NCI-H2227 treated with DMSO at 0.1 percent for 48 hours (cell line): ENCODE data around the gene PSMC6.
A peak's percentile ranks its signal among the peaks of the same experiment; 100 is the strongest.

Experiments
- DNase-seq: peaks from one replicate; lab custom pipeline; 2025; lab: John Stamatoyannopoulos, UW

The PSMC6 gene

GRCh38 chr14:52706724-52707706 lies at the start of gene PSMC6:
PSMC6 (plus strand) TSS chr14:52707200; CDS start chr14:52707220, 20 bp downstream.
- peak; percentile 95 for DNase-seq

GRCh38 chr14:52660325-52660724 lies 46.7 kb upstream of the PSMC6 start:
- DNase-seq, result no peak

- no peak for DNase-seq
These were observed 46.2 kb upstream of the PSMC6 start for GRCh38 chr14:52660832-52661231.

GRCh38 chr14:52661314-52661713 lies 45.7 kb upstream of the PSMC6 start:
- DNase-seq, result no peak

DNA sequence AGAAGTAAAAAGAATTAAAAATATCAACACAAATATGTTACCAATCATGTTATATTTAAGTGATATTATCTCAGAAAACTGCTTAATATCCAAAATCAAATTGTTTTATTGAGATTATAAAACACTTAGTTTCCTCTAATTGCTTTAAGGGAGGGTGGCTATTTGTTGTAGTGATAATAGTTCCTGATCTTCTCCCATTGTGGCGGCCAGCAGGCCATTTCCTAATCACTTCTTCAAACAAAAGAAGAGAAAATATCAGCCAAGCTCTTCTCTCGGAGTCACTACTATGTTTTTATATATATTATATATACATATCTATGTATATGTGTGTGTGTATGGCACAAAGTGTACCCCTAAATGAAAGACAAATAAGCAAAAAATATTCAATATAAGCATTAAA lies 43.1 kb upstream of the PSMC6 start:
- no peak for DNase-seq

DNA sequence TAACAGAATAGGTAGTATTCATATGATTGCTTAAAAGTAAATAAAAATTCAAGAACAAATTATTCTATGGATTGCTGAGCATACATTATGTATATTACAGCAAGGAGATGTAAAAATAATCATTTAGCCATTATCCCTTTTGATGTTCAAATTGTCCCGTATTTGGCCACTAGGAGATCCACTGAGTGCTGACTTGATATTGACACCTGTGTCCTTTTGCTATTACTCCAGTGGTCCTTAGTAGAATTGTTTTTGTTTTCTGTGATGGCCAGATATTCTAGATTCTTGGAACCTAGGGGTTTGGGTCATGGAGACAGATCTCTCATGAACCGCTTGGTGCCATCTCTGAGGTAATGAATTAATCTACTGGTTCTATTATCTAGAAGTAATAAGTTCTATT lies 28.4 kb upstream of the PSMC6 start:
- DNase-seq, result no peak

DNA sequence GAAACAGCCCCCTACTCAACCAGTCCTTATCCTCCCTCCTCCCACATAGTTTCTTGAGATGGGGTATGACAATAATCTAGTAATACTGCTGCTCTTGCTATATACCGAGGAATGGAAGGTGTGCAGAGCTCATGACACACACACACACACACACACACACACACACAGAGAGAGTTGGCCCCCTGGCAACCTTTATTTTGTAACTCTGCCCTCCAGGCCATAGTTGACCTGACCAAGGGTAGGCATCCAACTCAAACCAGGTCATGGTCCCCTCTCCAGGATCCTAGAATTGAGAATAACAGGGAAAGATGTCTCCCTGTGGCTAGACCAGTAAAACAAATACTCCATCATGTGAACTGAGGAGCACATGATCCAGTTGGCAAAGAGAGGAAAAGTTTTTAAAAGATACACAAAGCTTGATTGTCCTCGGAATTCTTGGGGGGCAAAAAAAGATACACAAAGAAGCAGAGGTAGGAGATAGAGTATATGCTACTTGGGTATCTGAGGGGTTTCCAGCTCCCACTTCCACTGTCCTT lies 22.9 kb upstream of the PSMC6 start:
- no peak for DNase-seq

DNA sequence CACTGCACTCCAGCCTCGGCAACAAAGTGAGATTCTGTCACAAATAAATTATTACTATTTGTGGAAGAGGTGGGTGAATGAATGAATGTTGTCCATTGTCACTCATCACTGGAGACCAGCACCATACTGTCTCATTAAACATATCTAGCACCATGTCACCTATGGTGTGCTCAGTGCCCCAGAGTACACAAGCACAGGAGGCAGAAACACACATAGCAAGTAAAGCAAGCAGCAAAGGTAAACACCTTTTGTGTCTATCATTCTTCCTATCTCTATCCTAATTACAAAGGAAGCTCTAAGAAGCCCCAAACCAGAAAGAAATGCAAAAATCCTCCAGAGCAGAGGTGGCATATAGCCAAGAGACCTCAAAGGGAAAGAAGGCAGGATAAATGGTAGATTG lies 20.8 kb upstream of the PSMC6 start:
- no peak for DNase-seq

DNA sequence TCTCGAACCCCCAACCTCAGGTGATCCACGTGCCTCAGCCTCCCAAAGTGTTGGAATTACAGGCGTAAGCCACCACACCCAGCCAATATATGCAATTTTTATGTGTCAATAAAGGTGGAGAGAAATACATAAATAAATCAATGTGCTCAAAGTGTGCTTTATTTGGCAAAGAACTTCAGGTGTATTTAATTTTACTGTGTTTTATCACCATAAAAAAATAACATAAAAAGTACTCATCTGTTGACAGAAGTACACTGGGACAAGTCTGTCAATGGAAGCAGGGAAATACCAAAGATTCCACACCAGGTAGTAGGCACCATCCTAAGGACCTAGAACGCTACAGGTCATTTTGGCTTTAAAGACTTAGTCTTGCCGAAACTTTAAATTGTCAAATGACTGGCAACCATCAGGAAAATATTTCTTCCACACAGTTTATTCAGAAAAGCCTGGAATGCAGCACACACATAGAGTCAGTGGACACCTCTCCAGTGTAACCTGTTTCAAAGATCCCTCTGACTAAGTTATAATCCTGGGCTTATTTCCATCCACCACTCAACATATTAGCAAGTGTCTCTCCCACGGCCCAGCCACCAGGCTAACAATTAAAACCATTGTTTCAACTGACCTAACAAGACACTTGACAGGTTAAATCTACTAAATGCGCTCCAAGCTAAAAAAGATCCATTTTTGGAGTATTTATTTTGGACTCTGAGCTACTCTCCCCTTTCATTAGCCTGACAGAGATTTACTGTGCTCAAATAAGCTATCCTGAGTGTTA lies 15.8 kb upstream of the PSMC6 start:
- no peak for DNase-seq

DNA sequence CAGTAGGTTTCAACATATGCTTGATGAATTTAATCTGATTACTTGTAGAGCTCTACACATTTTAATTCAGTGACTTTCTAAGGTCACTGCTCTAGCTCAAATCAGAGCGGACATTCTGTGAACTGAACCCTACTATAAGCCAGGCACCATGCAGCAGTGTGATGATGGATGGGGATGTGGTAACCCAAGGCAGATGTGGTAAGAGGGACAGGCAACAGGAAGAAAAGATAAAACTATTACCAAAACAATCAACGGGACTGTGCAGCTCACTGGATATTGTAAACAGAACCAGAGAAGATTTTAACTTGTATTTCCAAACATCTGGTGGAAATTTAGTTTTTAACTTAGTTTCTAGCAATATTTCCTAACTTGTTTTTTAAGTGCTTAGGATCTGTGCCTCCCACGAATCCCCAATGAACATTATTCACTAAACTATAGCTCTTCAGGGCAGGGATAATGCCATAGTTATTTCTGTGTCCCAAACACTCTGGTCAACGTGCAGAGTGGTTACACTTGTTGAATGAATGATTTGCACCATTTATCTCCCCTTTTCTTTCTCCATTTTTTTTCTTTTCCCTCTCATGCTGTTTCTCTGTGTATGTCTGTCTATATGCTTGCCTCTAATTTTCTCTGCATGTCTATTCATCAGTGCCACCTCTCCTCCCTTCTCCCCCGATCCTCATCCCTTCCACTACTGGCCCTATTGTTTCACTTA lies 14.6 kb upstream of the PSMC6 start:
- no peak for DNase-seq

- no peak for DNase-seq
These were observed 14.0 kb upstream of the PSMC6 start for GRCh38 chr14:52693036-52693435.

DNA sequence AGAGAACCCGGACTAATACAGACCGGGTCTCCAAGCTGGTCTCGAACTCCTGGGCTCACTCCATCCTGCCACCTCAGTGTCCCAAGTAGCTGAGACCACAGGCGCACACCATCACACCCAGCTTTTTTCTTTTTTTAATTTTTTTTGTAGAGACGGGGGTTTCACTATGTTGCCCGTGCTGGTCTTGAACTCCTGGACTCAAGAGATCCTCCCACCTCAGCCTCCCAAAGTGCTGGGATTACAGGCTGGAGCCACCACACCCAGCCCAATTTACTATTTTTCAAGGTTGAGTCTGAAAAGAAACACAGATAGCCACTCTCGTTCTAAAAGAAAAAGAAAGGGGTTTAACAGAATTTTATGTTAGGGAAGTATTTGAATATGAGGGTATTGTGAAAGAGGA lies 13.5 kb upstream of the PSMC6 start:
- DNase-seq, result no peak

GRCh38 chr14:52694761-52695480 lies 12.1 kb upstream of the PSMC6 start:
- DNase-seq, result peak; percentile 18

- DNase-seq, result peak; percentile 76
These were observed 11.4 kb upstream of the PSMC6 start, which contains the start of gene ERO1A for GRCh38 chr14:52695481-52696091. ERO1A (minus strand) TSS chr14:52695558; CDS start chr14:52695481, 77 bp downstream.

- no peak for DNase-seq
These were observed 6.3 kb upstream of the PSMC6 start for GRCh38 chr14:52700701-52701172.

- no peak for DNase-seq
These were observed 5.8 kb upstream of the PSMC6 start for GRCh38 chr14:52701223-52701622.

GRCh38 chr14:52703225-52703624 lies 3.8 kb upstream of the PSMC6 start:
- DNase-seq, result no peak

DNA sequence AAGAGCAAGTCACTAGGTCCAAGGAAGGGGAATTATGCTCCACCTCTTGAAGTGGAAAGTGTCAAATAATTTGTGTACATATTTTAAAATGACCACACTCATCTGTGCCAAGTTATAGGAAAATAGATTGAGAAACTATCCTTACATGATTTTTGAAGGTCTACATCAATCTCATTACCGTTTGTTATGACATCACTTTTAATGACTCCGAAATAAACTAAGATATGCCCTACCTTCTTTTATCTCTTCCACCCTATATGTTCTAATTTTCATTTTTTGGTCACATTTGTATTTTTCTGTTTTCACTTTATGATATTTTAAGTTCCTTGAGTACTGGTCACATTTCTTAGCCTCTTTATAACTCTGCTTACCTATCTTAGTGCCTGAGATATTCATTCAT lies 3.3 kb upstream of the PSMC6 start:
- no peak for DNase-seq

- no peak for DNase-seq
These were observed 714 bp upstream of the PSMC6 start for GRCh38 chr14:52706286-52706685.

GRCh38 chr14:52711666-52712065 lies 4.7 kb downstream of the PSMC6 start:
- DNase-seq, result no peak

DNA sequence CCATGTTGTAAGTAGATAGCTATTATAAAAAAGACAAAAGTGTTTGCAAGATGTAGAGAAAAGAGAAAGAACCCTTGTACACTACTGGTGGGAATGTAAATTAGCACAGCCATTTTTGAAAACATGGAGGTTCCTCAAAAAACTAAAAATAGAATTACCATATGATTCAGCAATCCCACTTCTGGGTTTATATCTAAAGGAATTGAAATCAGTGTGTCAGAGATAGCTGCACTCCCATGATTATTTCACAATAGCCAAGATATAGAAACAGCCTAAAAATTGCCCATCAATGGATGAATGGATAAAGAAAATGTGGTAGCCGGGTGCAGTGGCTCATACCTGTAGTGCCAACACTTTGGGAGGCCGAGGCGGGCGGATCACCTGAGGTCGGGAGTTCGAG lies 9.2 kb downstream of the PSMC6 start:
- no peak for DNase-seq
